Small intestine (tissue), 7 donors: ENCODE results near the gene PPP1R14D. TPM values are rescaled to one million over a fixed set of nuclear protein-coding genes. Genes with fewer than 3 reads are reported as not detected.

Experiments
- DNase-seq, 2 donors: peaks; one replicate each; pipeline versions ENCODE4 v3.0.0 to v3.0.0-alpha.2; 2013
- FAIRE-seq: peaks from 2 replicates; lab custom pipeline; 2012; peaks lifted over from hg19 to GRCh38; lab: Jason Lieb, UNC
- H3K27ac ChIP-seq, 3 donors: one replicate each; pipeline ENCODE4 v1.5.1; 2013; ENCODE audit warnings: low read length in 2 of 3, mild to moderate bottlenecking in 2 of 3, control low read depth in 1 of 3, inconsistent platforms in 1 of 3, low read depth in 1 of 3, moderate library complexity in 1 of 3
- H3K27me3 ChIP-seq, 3 donors: one replicate each; pipeline ENCODE4 v1.6.1; 2013; ENCODE audit warnings: low read length in 3 of 3, inconsistent platforms in 1 of 3; ENCODE audit not compliant: control insufficient read depth in 3 of 3, insufficient read depth in 3 of 3
- H3K36me3 ChIP-seq, 3 donors: one replicate each; pipeline ENCODE4 v1.6.1; 2013; ENCODE audit warnings: low read length in 3 of 3, inconsistent platforms in 1 of 3, low read depth in 1 of 3, mild to moderate bottlenecking in 1 of 3, moderate library complexity in 1 of 3; ENCODE audit not compliant: control insufficient read depth in 3 of 3, insufficient read depth in 2 of 3
- H3K4me1 ChIP-seq, 3 donors: one replicate each; pipeline ENCODE4 v1.6.1; 2013; ENCODE audit warnings: low read length in 2 of 3, inconsistent platforms in 1 of 3, low read depth in 1 of 3, mild to moderate bottlenecking in 1 of 3, moderate library complexity in 1 of 3; ENCODE audit not compliant: control insufficient read depth in 3 of 3, insufficient read depth in 2 of 3
- H3K4me3 ChIP-seq, 3 donors: one replicate each; pipeline ENCODE4 v1.5.1; 2013; ENCODE audit warnings: low read length in 3 of 3, control low read depth in 1 of 3, inconsistent platforms in 1 of 3, low read depth in 1 of 3, mild to moderate bottlenecking in 1 of 3, moderate library complexity in 1 of 3
- H3K9me3 ChIP-seq, 2 donors: one replicate each; pipeline ENCODE4 v1.6.1; 2013; ENCODE audit warnings: low read depth in 1 of 2, low read length in 1 of 2; ENCODE audit not compliant: control insufficient read depth in 2 of 2, insufficient read depth in 1 of 2
- WGBS, 3 donors: extraction: QIAGEN DNeasy Blood & Tissue Kit; methylation state at CpG; one replicate each; pipeline ENCODE4 v1.1.7; 2013; 5-methylcytosine and 5-hydroxymethylcytosine counted together
- polyA plus RNA-seq, 4 donors: library from polyadenylated mRNA; stranded (reverse) in 3 of 4; unstranded in 1 of 4; fragments of 200-250 nt in 3 of 4; fragments of 120-200 nt in 1 of 4; gene quantifications; one replicate each; pipeline versions ENCODE4 v1.2.1 to v1.2.3, GENCODE V29; 2013
- donor health status: healthy with polysubstance abuse.
- donor health status: control.
- donor health status: control.
- donor health status: Bipolar disorder and iron deficiency.
- donor health status: healthy.

Gene PPP1R14D
- polyA plus RNA-seq, 4 donors = 23.3 to 348 (median 226) TPM

DNA sequence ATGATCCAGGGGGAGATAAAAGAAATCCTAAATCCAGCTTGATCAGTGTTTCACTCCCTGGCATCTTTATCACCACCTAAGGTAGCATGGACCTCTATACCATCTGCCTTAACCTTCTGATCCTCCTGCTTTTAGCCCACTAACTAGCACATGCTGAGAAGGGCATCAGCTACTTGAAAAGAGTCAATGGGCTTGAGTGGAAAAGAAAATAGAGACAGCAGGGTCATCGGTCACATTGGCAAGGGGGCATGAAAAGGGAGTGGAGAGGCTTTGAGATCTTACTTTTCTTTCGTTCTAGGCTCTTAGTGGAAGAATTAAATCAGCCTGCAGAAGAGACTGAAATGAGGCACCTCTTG, 21.9 kb downstream of the PPP1R14D start:
- Histone ChIP-seq H3K4me3 (peak overlapping the region in 2 of 3 donors; percentile 84 to 99), H3K36me3 (peaks cover 0 to 32% (median 4%) of the 10 kb centered on the region in 3 donors), H3K4me1 (peaks cover 4 to 10% (median 6%) of the 10 kb centered on the region in 3 donors), H3K9me3 (no peaks in the 10 kb centered on the region), H3K27ac (peak overlapping the region; percentile 87 to 99 (median 97)), H3K27me3 (no peaks in the 10 kb centered on the region)
- no peak for FAIRE-seq
- WGBS, 3 donors = 0 to 3% (median 1%) methylated on average over 2 of the region's 2 CpGs
- no peak for DNase-seq

DNA sequence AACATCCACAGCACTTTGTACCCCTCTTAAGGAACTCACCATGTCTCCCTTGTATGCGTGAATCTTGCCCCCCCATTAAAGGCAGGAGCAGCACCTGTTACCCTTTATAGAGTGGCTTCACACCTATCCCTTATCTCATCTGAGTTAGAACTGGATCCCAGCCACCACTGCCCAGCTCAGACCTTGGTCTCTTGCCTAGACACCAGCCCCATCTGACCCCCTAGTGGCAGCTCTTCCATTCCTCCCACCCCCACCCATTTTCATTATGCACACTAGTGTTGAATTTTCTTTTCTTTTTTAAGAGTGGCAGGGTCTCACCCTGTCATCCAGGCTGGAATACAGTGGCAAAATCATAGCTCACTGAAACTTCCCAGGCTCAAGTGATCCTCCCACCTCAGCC, 24.8 kb downstream of the PPP1R14D start:
- no peak overlapping the region for H3K4me3 ChIP-seq
- peaks cover under 1 to 10% (median 6%) of the 10 kb centered on the region in 3 donors for H3K4me1 ChIP-seq
- H3K36me3 ChIP-seq = peaks cover 0 to 26% (median 0%) of the 10 kb centered on the region in 3 donors
- no peak for DNase-seq
- FAIRE-seq = no peak
- 23 to 67% (median 41%) methylated on average over 1 of the region's 1 CpG for WGBS, 3 donors
- no peak overlapping the region for H3K27ac ChIP-seq
- no peaks in the 10 kb centered on the region for H3K27me3 ChIP-seq
- H3K9me3 ChIP-seq = no peaks in the 10 kb centered on the region

DNA sequence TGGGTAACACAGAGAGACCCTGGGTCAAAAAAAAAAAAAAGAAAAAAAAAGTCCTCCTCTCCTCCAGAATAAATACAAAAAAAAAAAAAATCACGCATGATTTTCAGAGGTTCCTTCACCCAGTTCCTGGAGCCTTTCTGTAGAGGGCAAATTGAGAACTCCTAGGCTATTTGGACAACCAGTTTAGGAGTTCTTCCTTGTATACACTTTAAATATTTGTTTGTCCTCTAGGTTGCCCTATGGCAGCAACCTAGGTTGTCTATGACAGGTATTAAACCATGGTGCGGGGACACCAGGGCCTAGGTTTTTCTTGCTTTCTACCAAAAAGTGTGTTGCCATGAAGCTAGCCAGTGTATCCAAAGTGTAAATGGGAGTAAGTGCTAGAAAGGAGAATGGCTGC, 25.4 kb downstream of the PPP1R14D start:
- no peak for DNase-seq
- H3K27ac ChIP-seq = no peak overlapping the region
- FAIRE-seq = no peak
- no peaks in the 10 kb centered on the region for H3K27me3 ChIP-seq
- WGBS, 3 donors = 86 to 97% (median 92%) methylated on average over 2 of the region's 2 CpGs
- H3K9me3 ChIP-seq = no peaks in the 10 kb centered on the region
- no peak overlapping the region for H3K4me3 ChIP-seq
- peaks cover 0 to 28% (median 0%) of the 10 kb centered on the region in 3 donors for H3K36me3 ChIP-seq
- peaks cover 1 to 9% (median 3%) of the 10 kb centered on the region in 3 donors for H3K4me1 ChIP-seq

DNA sequence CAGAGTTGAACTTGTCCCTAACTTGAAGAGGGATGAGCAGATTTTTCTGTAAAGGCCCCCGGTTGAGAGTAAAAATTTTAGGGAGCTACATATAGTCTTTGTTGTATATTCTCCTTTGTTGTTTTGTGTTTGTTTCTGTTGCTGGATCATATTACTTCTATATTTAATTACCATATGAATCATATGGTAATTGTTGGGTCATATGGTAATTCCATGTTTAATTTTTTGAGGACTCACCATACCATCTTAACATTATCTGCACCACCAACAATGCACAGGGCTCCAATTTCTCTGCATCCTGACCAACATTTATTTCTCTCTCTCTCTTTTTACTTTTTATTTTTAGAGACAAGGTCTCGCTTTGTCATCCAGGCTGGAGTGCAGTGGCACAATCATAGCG, 29.0 kb downstream of the PPP1R14D start:
- FAIRE-seq = no peak
- Histone ChIP-seq H3K27ac (no peak overlapping the region), H3K4me3 (no peak overlapping the region), H3K9me3 (no peaks in the 10 kb centered on the region), H3K27me3 (no peaks in the 10 kb centered on the region), H3K4me1 (peaks cover 0 to 6% (median 3%) of the 10 kb centered on the region in 3 donors), H3K36me3 (peaks cover 0 to 28% (median 0%) of the 10 kb centered on the region in 3 donors)
- WGBS, 3 donors = 92 to 96% (median 95%) methylated on average over 3 of the region's 3 CpGs
- no peak for DNase-seq

DNA sequence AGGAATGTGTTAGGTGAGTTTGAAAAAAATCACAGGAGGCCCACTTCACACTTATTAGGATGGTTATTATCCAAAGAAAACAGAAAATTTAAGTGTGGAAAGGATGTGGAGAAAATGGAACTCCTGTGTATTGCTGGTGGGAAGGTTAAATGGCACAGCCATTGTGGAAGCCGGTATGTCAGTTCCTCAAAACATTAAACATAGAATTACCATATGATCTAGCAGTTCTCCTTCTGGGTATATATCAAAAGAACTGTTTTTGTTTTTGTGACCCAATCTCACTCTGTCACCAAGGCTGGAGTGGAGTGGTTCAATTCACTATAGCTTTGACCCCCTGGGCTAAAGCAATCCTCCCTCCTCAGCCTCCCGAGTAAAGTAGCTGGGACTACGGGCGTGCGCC, 32.0 kb downstream of the PPP1R14D start:
- H3K36me3 ChIP-seq = peaks cover 0 to 22% (median 0%) of the 10 kb centered on the region in 3 donors
- H3K27me3 ChIP-seq = no peaks in the 10 kb centered on the region
- H3K27ac ChIP-seq = peak overlapping the region in 2 of 3 donors; percentile 42 to 59
- H3K9me3 ChIP-seq = peaks cover 0 to 4% of the 10 kb centered on the region in 2 donors
- WGBS, 3 donors = 94 to 99% (median 97%) methylated on average over 5 of the region's 5 CpGs
- DNase-seq = no peak
- no peak for FAIRE-seq
- peaks cover 4 to 10% (median 9%) of the 10 kb centered on the region in 3 donors for H3K4me1 ChIP-seq
- no peak overlapping the region for H3K4me3 ChIP-seq

DNA sequence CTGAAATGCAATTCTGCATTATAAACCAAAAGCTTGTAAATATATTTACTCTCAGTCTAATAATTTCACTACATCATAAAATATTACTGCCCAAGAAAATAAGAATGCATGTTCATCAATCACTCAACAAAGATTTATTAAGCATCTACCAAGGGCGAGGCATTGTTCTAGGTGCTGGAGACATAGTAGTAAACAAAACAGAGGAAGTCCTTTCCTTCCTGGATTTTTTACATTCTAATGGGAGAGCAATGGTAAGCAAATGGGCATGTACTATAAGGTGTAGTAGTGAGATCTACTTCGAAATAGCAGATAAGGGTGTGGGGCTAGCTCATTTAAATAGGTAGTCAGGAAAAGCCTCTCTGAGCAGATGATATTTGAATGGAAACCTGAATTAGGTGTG, 32.5 kb downstream of the PPP1R14D start:
- peaks cover 0 to 23% (median 0%) of the 10 kb centered on the region in 3 donors for H3K36me3 ChIP-seq
- FAIRE-seq (no peak), DNase-seq (peak in 1 of 2 donors; percentile 33)
- WGBS, 3 donors = 66 to 79% (median 73%) methylated on average over 2 of the region's 2 CpGs
- H3K27ac ChIP-seq = peak overlapping the region in 1 of 3 donors; percentile 59
- H3K4me3 ChIP-seq = no peak overlapping the region
- peaks cover 4 to 10% (median 9%) of the 10 kb centered on the region in 3 donors for H3K4me1 ChIP-seq
- no peaks in the 10 kb centered on the region for H3K27me3 ChIP-seq
- H3K9me3 ChIP-seq = peaks cover 0 to 4% of the 10 kb centered on the region in 2 donors

DNA sequence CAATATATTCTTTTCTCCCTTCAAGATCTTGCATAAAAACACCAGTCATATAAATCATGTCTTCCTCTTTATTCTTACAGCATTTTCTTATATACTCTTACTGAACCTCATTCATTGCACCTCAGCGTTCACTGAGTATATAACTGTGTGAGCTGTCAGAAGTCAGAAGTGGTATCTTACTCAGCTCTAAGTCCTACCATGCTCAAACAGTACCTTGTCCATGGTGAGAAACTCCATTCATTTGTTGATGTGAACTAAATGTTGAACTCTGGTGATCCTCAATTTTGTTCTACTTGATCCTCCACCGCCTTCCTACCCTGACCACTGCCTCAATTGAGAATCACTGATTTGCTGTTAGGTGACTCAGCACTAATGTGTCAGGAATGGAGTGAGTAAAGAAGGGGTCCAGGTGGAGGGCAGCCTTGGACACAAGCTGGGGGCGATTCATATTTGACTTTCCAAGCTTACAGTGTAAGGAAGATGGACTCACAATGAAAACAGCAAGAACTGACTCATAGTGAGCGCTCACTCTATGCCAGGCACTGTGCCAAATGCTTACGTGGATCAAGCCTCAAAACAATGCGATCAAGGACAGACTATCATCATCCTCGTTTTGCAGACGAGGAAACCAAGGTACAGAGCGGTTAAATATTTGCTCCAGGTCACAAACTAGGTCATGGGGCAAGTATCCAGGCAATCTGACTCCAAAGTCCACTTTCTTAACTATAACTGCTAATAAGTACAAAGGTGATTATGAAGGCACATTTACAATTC, 35.1 kb downstream of the PPP1R14D start:
- DNase-seq (peak; percentile 83 to 100), FAIRE-seq (no peak)
- H3K27ac ChIP-seq = peak overlapping the region; percentile 67 to 78 (median 74)
- no peak overlapping the region for H3K4me3 ChIP-seq
- H3K27me3 ChIP-seq = no peaks in the 10 kb centered on the region
- H3K4me1 ChIP-seq = peaks cover 4 to 15% (median 10%) of the 10 kb centered on the region in 3 donors
- WGBS, 3 donors = 32 to 61% (median 35%) methylated on average over 9 of the region's 9 CpGs
- peaks cover 0 to 4% of the 10 kb centered on the region in 2 donors for H3K9me3 ChIP-seq
- peaks cover 0 to 23% (median 0%) of the 10 kb centered on the region in 3 donors for H3K36me3 ChIP-seq

DNA sequence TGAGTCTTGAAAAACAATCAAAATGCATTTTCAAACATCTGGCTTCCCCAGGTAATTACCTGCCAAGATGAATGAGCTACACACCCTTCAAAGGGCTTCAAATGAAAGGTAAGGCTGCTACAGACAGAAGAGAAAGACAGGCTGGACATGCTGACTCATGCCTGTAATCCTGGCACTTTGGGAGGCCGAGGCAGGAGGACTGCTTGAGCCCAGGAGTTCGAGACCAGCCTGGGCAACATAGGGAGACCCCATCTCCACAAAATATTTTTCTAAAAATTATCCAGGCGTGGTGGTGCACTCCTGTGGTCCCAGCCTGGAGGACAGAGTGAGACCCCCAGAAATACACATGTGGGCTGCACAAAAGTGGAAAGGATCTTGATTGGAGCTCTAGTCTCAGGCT, 36.1 kb downstream of the PPP1R14D start:
- no peak overlapping the region for H3K4me3 ChIP-seq
- DNase-seq (no peak), FAIRE-seq (no peak)
- 76 to 83% (median 78%) methylated on average over 3 of the region's 3 CpGs for WGBS, 3 donors
- peaks cover 0 to 4% of the 10 kb centered on the region in 2 donors for H3K9me3 ChIP-seq
- peaks cover 4 to 18% (median 15%) of the 10 kb centered on the region in 3 donors for H3K4me1 ChIP-seq
- no peaks in the 10 kb centered on the region for H3K27me3 ChIP-seq
- peaks cover 0 to 21% (median 0%) of the 10 kb centered on the region in 3 donors for H3K36me3 ChIP-seq
- H3K27ac ChIP-seq = no peak overlapping the region
